GM03348 (cell line): Measurements from ENCODE around the gene NLK.
"Not testable (repeated sequence)": the region's sequence is repeated elsewhere in the genome, so short reads cannot be mapped to it uniquely, and the experiment has no call there.

Experiments
- DNase-seq: peaks from one replicate; pipeline ENCODE4 v3.0.0; 2012; ENCODE audit warnings: low spot score

NLK gene

GRCh38 chr17:28155405-28155804 lies 112.9 kb downstream of the NLK start:
- not testable (repeated sequence) for DNase-seq

- no peak for DNase-seq
Measured at GRCh38 chr17:28159004-28159403, 116.5 kb downstream of the NLK start.

GRCh38 chr17:28159924-28160323 lies 117.4 kb downstream of the NLK start:
- DNase-seq: no peak

- DNase-seq: no peak
Measured at GRCh38 chr17:28160610-28161009, 118.1 kb downstream of the NLK start.

- DNase-seq: no peak
Measured at GRCh38 chr17:28161311-28161710, 118.8 kb downstream of the NLK start.

GRCh38 chr17:28166478-28166877 lies 124.0 kb downstream of the NLK start:
- no peak for DNase-seq

GRCh38 chr17:28169621-28170349 lies 127.3 kb downstream of the NLK start:
- no peak for DNase-seq

- DNase-seq: no peak
Measured at GRCh38 chr17:28170771-28171170, 128.3 kb downstream of the NLK start.

GRCh38 chr17:28173031-28173561 lies 130.6 kb downstream of the NLK start:
- no peak for DNase-seq

- no peak for DNase-seq
Measured at GRCh38 chr17:28173801-28174200, 131.3 kb downstream of the NLK start.

GRCh38 chr17:28174352-28175046 lies 132.0 kb downstream of the NLK start:
- no peak for DNase-seq

GRCh38 chr17:28177351-28177750 lies 134.9 kb downstream of the NLK start:
- no peak for DNase-seq

- DNase-seq: no peak
Measured at GRCh38 chr17:28178800-28179199, 136.3 kb downstream of the NLK start.

GRCh38 chr17:28180449-28180848 lies 138.0 kb downstream of the NLK start:
- peak; percentile 16 for DNase-seq

- DNase-seq: no peak
Measured at GRCh38 chr17:28181568-28181967, 139.1 kb downstream of the NLK start.

- DNase-seq: no peak
Measured at GRCh38 chr17:28182559-28182958, 140.1 kb downstream of the NLK start.

GRCh38 chr17:28185658-28186057 lies 143.2 kb downstream of the NLK start:
- no peak for DNase-seq

- DNase-seq: not testable (repeated sequence)
Measured at GRCh38 chr17:28186472-28186871, 144.0 kb downstream of the NLK start.

- DNase-seq: no peak
Measured at GRCh38 chr17:28187931-28188330, 145.5 kb downstream of the NLK start.

- DNase-seq: no peak
Measured at GRCh38 chr17:28188841-28189263, 146.4 kb downstream of the NLK start.

GRCh38 chr17:28189667-28190066 lies 147.2 kb downstream of the NLK start:
- DNase-seq: no peak

- no peak for DNase-seq
Measured at GRCh38 chr17:28191018-28191417, 148.5 kb downstream of the NLK start.

- DNase-seq: no peak
Measured at GRCh38 chr17:28193241-28193640, 150.8 kb downstream of the NLK start.
